Astrocyte (in vitro differentiated cells and primary cell): ENCODE data around the gene INTS12. TPM values are rescaled to one million over a fixed set of nuclear protein-coding genes. Genes with fewer than 3 reads are reported as not detected.

Experiments used
- DNase-seq: peaks from one replicate; pipeline ENCODE4 v3.0.0-alpha.2; 2010; ENCODE audit warnings: low read depth
- FAIRE-seq: peaks from 2 replicates; lab custom pipeline; 2011; peaks lifted over from hg19 to GRCh38; lab: Jason Lieb, UNC
- H2AFZ ChIP-seq: 2 replicates; pipeline ENCODE4 v1.6.0; 2012; ENCODE audit warnings: low read depth, low read length, inconsistent platforms
- H3K27ac ChIP-seq: 2 replicates; pipeline ENCODE4 v1.5.1; 2011; ENCODE audit warnings: low read depth, low read length, inconsistent platforms
- H3K27me3 ChIP-seq: 2 replicates; pipeline ENCODE4 v1.6.0; 2011; ENCODE audit warnings: low read length, inconsistent platforms; ENCODE audit not compliant: insufficient read depth
- H3K36me3 ChIP-seq: 2 replicates; pipeline ENCODE4 v1.5.1; 2011; ENCODE audit warnings: low read length, inconsistent platforms; ENCODE audit not compliant: insufficient read depth
- H3K4me1 ChIP-seq: 2 replicates; pipeline ENCODE4 v1.5.1; 2011; ENCODE audit warnings: low read length, inconsistent platforms; ENCODE audit not compliant: insufficient read depth
- H3K4me2 ChIP-seq: 2 replicates; pipeline ENCODE4 v1.6.0; 2012; ENCODE audit warnings: low read length, inconsistent platforms
- H3K4me3 ChIP-seq: 2 replicates; pipeline ENCODE4 v1.5.1; 2011; ENCODE audit warnings: low read depth, mild to moderate bottlenecking, low read length, inconsistent platforms; ENCODE audit not compliant: insufficient read depth
- H3K79me2 ChIP-seq: 2 replicates; pipeline ENCODE4 v1.6.0; 2012; ENCODE audit warnings: mild to moderate bottlenecking, low read length, inconsistent platforms; ENCODE audit not compliant: insufficient read depth
- H3K9ac ChIP-seq: 2 replicates; pipeline ENCODE4 v1.6.0; 2012; ENCODE audit warnings: mild to moderate bottlenecking, low read length, inconsistent platforms
- H3K9me3 ChIP-seq: 2 replicates; pipeline ENCODE4 v1.5.1; 2012; ENCODE audit warnings: low read depth, mild to moderate bottlenecking, low read length, inconsistent platforms; ENCODE audit not compliant: insufficient read depth
- H4K20me1 ChIP-seq: 2 replicates; pipeline ENCODE4 v1.6.0; 2012; ENCODE audit warnings: low read length, inconsistent platforms; ENCODE audit not compliant: insufficient read depth
- H3K27ac Mint-ChIP-seq: one replicate; pipeline ENCODE4 v1.8.0; 2021; ENCODE audit warnings: mild to moderate bottlenecking, mixed read lengths; ENCODE audit not compliant: unreplicated experiment
- H3K27me3 Mint-ChIP-seq: one replicate; pipeline ENCODE4 v1.8.0; 2021; ENCODE audit warnings: low read depth, mixed read lengths; ENCODE audit not compliant: unreplicated experiment
- H3K36me3 Mint-ChIP-seq: one replicate; pipeline ENCODE4 v1.8.0; 2021; ENCODE audit warnings: low read depth, mixed read lengths; ENCODE audit not compliant: unreplicated experiment
- H3K4me1 Mint-ChIP-seq: one replicate; pipeline ENCODE4 v1.8.0; 2021; ENCODE audit warnings: low read depth, mixed read lengths; ENCODE audit not compliant: unreplicated experiment
- H3K4me3 Mint-ChIP-seq: one replicate; pipeline ENCODE4 v1.8.0; 2021; ENCODE audit warnings: mild to moderate bottlenecking, moderate library complexity, mixed read lengths; ENCODE audit not compliant: unreplicated experiment
- H3K9me3 Mint-ChIP-seq: one replicate; pipeline ENCODE4 v1.8.0; 2021; ENCODE audit warnings: mild to moderate bottlenecking, mixed read lengths; ENCODE audit not compliant: unreplicated experiment
- EZH2 ChIP-seq: IDR thresholded peaks from 2 replicates; pipeline ENCODE4 v1.6.1; 2012; ENCODE audit warnings: mild to moderate bottlenecking, low read length, inconsistent platforms; ENCODE audit not compliant: insufficient read depth
- total RNA-seq: library from RNA; stranded (reverse); gene quantifications from 2 replicates; pipeline ENCODE4 v1.2.1, GENCODE V29; 2021
- TF ChIP-seq, protein P1 (sequence below): IDR thresholded peaks from 2 replicates; pipeline ENCODE4 v1.5.1; 2011; ENCODE audit warnings: low read depth, mild to moderate bottlenecking, inconsistent platforms, low read length, moderate library complexity; ENCODE audit not compliant: insufficient read depth

Gene INTS12
- total RNA-seq, 1 donor from 2014 or later, result 21.9 TPM

DNA sequence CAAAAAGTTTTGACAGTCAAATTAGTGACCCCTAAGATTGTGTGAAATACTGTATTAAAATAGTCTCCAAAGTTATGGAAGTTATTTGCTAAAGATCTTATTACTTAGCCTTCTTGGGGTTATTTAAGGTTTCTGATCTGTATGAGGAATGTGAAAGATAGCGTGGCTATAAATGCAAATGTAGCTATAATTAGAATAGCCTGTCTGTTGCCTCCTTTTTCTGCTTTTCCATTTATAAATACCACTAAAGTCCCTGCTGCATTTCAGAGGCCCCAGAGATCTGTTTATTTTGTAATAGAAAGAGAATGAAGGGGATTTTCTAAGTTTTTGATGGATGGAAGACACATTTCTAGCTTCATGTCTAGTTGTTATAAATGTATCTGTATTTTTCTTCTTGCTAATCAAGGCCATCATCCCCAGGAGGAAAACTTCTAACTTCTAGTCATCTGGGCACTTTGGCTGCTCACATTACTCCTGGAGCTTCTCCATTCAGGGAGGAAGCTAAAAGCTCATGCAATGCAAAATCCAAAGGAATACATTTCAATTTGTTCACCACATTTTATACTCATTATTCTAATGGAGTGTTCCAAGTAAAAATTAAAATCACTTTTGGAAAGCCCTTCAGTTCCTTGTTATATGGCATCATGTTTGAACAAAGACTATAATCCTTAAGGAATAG lies 73.9 kb downstream of the INTS12 start:
- Mint-ChIP-seq H3K4me3 (no peak overlapping the region), H3K36me3 (no peaks in the 10 kb centered on the region), H3K27ac (no peak overlapping the region), H3K27me3 (no peaks in the 10 kb centered on the region), H3K9me3 (no peaks in the 10 kb centered on the region), H3K4me1 (peaks cover 16% of the 10 kb centered on the region)
- H3K4me2 ChIP-seq, result no peak overlapping the region
- DNase-seq (no peak), FAIRE-seq (no peak)
- H3K36me3 ChIP-seq, result no peaks in the 10 kb centered on the region
- TF ChIP-seq, protein P1, sequence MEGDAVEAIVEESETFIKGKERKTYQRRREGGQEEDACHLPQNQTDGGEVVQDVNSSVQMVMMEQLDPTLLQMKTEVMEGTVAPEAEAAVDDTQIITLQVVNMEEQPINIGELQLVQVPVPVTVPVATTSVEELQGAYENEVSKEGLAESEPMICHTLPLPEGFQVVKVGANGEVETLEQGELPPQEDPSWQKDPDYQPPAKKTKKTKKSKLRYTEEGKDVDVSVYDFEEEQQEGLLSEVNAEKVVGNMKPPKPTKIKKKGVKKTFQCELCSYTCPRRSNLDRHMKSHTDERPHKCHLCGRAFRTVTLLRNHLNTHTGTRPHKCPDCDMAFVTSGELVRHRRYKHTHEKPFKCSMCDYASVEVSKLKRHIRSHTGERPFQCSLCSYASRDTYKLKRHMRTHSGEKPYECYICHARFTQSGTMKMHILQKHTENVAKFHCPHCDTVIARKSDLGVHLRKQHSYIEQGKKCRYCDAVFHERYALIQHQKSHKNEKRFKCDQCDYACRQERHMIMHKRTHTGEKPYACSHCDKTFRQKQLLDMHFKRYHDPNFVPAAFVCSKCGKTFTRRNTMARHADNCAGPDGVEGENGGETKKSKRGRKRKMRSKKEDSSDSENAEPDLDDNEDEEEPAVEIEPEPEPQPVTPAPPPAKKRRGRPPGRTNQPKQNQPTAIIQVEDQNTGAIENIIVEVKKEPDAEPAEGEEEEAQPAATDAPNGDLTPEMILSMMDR, result no peak
- no peak for TF ChIP-seq EZH2
- H3K9me3 ChIP-seq, result no peaks in the 10 kb centered on the region
- no peaks in the 10 kb centered on the region for H3K27me3 ChIP-seq
- no peak overlapping the region for H3K4me3 ChIP-seq
- no peak overlapping the region for H2AFZ ChIP-seq
- no peaks in the 10 kb centered on the region for H4K20me1 ChIP-seq
- H3K27ac ChIP-seq, result no peak overlapping the region
- H3K79me2 ChIP-seq, result no peaks in the 10 kb centered on the region
- peaks cover 3% of the 10 kb centered on the region for H3K4me1 ChIP-seq
- no peak overlapping the region for H3K9ac ChIP-seq

DNA sequence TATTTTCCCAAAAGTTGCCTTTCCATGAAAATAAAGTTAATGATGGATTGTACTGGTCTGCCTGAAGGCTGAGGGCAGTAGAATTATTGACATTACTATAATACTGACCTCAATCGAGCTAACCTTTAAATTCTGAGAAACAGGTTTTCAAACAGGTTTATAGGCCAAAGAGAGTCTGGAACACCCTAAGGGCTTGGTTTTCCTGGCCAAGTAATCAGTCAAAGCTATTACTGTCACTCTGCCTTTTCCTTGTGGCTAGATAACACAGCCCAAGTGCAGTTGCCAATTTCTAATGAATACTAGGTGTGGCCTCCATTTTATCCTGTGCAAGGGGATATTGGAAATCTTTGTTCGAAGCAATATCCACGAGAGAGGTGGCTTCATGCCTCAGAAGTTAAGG lies 75.2 kb downstream of the INTS12 start:
- no peak overlapping the region for H3K4me2 ChIP-seq
- FAIRE-seq (no peak), DNase-seq (no peak)
- TF ChIP-seq EZH2, result no peak
- TF ChIP-seq, protein P1, result no peak
- H3K9ac ChIP-seq, result no peak overlapping the region
- H3K36me3 Mint-ChIP-seq, result no peaks in the 10 kb centered on the region
- H3K79me2 ChIP-seq, result no peaks in the 10 kb centered on the region
- H3K36me3 ChIP-seq, result no peaks in the 10 kb centered on the region
- H3K27me3 Mint-ChIP-seq, result no peaks in the 10 kb centered on the region
- H3K4me1 ChIP-seq, result peaks cover 3% of the 10 kb centered on the region
- H3K4me3 Mint-ChIP-seq, result no peak overlapping the region
- H3K4me1 Mint-ChIP-seq, result peaks cover 16% of the 10 kb centered on the region
- H3K4me3 ChIP-seq, result no peak overlapping the region
- H3K27ac Mint-ChIP-seq, result no peak overlapping the region
- H3K9me3 Mint-ChIP-seq, result no peaks in the 10 kb centered on the region
- H4K20me1 ChIP-seq, result no peaks in the 10 kb centered on the region
- H3K27me3 ChIP-seq, result no peaks in the 10 kb centered on the region
- H2AFZ ChIP-seq, result no peak overlapping the region
- no peaks in the 10 kb centered on the region for H3K9me3 ChIP-seq
- H3K27ac ChIP-seq, result no peak overlapping the region

Other genes with a start within 250 kb of the INTS12 start
- 47.0 and 52.3 TPM in 2 replicates for gene PPA2, start 234.6 kb downstream of the INTS12 start, total RNA-seq
- gene ARHGEF38, start 156.1 kb downstream of the INTS12 start, total RNA-seq, result not detected in 2 replicates
- 12.3 TPM in 2 replicates for gene GSTCD, start 95 bp upstream of the INTS12 start, total RNA-seq
- 2.5 and 3.1 TPM in 2 replicates for gene NPNT, start 186.8 kb upstream of the INTS12 start, total RNA-seq